ENCODE measurements around the gene BACE2.
"Not testable (repeated sequence)": the region's sequence is repeated elsewhere in the genome, so short reads cannot be mapped to it uniquely, and the experiment has no call there.

The BACE2 gene

GRCh38 chr21:41185802-41186201 lies 17.8 kb downstream of the BACE2 start:
- no peak for DNase-seq (ENCODE audit: low read depth in 2 of 2)

- no peak for DNase-seq (ENCODE audit: low read depth in 2 of 2)
These were observed 19.0 kb downstream of the BACE2 start for GRCh38 chr21:41186755-41187536.

GRCh38 chr21:41187537-41188025 lies 19.6 kb downstream of the BACE2 start:
- no peak for DNase-seq (ENCODE audit: low read depth in 2 of 2)

GRCh38 chr21:41188486-41189149 lies 20.7 kb downstream of the BACE2 start:
- DNase-seq (ENCODE audit: low read depth in 2 of 2) = no peak

GRCh38 chr21:41189150-41189745 lies 21.3 kb downstream of the BACE2 start:
- no peak for DNase-seq (ENCODE audit: low read depth in 2 of 2)

- DNase-seq (ENCODE audit: low read depth in 2 of 2) = not testable (repeated sequence)
These were observed 24.6 kb downstream of the BACE2 start for GRCh38 chr21:41192552-41192951.

GRCh38 chr21:41195311-41195710 lies 27.4 kb downstream of the BACE2 start:
- no peak for DNase-seq (ENCODE audit: low read depth in 2 of 2)

GRCh38 chr21:41196993-41197392 lies 29.0 kb downstream of the BACE2 start:
- DNase-seq (ENCODE audit: low read depth in 2 of 2) = no peak

- DNase-seq (ENCODE audit: low read depth in 2 of 2) = no peak
These were observed 29.6 kb downstream of the BACE2 start for GRCh38 chr21:41197582-41197981.

GRCh38 chr21:41198647-41199046 lies 30.7 kb downstream of the BACE2 start:
- not testable (repeated sequence) for DNase-seq (ENCODE audit: low read depth in 2 of 2)

GRCh38 chr21:41199123-41199522 lies 31.2 kb downstream of the BACE2 start:
- DNase-seq (ENCODE audit: low read depth in 2 of 2) = no peak

GRCh38 chr21:41199588-41199987 lies 31.6 kb downstream of the BACE2 start:
- no peak for DNase-seq (ENCODE audit: low read depth in 2 of 2)

GRCh38 chr21:41201385-41201784 lies 33.4 kb downstream of the BACE2 start:
- DNase-seq (ENCODE audit: low read depth in 2 of 2) = no peak

GRCh38 chr21:41204736-41205135 lies 36.8 kb downstream of the BACE2 start:
- no peak for DNase-seq (ENCODE audit: low read depth in 2 of 2)

GRCh38 chr21:41207401-41208375 lies 39.7 kb downstream of the BACE2 start:
- no peak for DNase-seq (ENCODE audit: low read depth in 2 of 2)

- DNase-seq (ENCODE audit: low read depth in 2 of 2) = no peak
These were observed 40.4 kb downstream of the BACE2 start for GRCh38 chr21:41208376-41208763.

- DNase-seq (ENCODE audit: low read depth in 2 of 2) = no peak
These were observed 41.2 kb downstream of the BACE2 start for GRCh38 chr21:41209016-41209619.

GRCh38 chr21:41210426-41211059 lies 42.6 kb downstream of the BACE2 start:
- no peak for DNase-seq (ENCODE audit: low read depth in 2 of 2)

GRCh38 chr21:41211060-41211805 lies 43.3 kb downstream of the BACE2 start:
- no peak for DNase-seq (ENCODE audit: low read depth in 2 of 2)

GRCh38 chr21:41213021-41213420 lies 45.1 kb downstream of the BACE2 start:
- DNase-seq (ENCODE audit: low read depth in 2 of 2) = no peak

Data from stimulated activated CD8-positive, alpha-beta memory T cell treated with anti-CD3 and anti-CD28 coated beads, Interleukin-15, amount 100 ng/mL, for 4 hours (primary cell).